ENCODE data around the gene ADM.
A peak's percentile ranks its signal among the peaks of the same experiment; 100 is the strongest.

ADM gene

GRCh38 chr11:10318527-10318802 is 13.6 kb downstream of the ADM start:
- no peak overlapping the region for H3K4me3 ChIP-seq (ENCODE audit: control insufficient read depth, low read depth, low read length)
- TF ChIP-seq CTCF (conservative IDR thresholded peaks at IDR 0.05; ENCODE audit: control insufficient read depth, insufficient read depth, low read depth, low read length) = no peak
- no peak for DNase-seq (ENCODE audit: low read depth)

GRCh38 chr11:10319702-10320558 is 15.1 kb downstream of the ADM start:
- no peak overlapping the region for H3K4me3 ChIP-seq (ENCODE audit: control insufficient read depth, low read depth, low read length)
- no peak for TF ChIP-seq CTCF (conservative IDR thresholded peaks at IDR 0.05; ENCODE audit: control insufficient read depth, insufficient read depth, low read depth, low read length)
- no peak for DNase-seq (ENCODE audit: low read depth)

GRCh38 chr11:10320736-10321465 is 16.0 kb downstream of the ADM start:
- no peak for TF ChIP-seq CTCF (conservative IDR thresholded peaks at IDR 0.05; ENCODE audit: control insufficient read depth, insufficient read depth, low read depth, low read length)
- H3K4me3 ChIP-seq (ENCODE audit: control insufficient read depth, low read depth, low read length) = no peak overlapping the region
- DNase-seq (ENCODE audit: low read depth) = no peak

GRCh38 chr11:10322401-10322800 is 17.5 kb downstream of the ADM start:
- H3K4me3 ChIP-seq (ENCODE audit: control insufficient read depth, low read depth, low read length) = no peak overlapping the region
- DNase-seq (ENCODE audit: low read depth) = no peak
- TF ChIP-seq CTCF (conservative IDR thresholded peaks at IDR 0.05; ENCODE audit: control insufficient read depth, insufficient read depth, low read depth, low read length) = no peak

GRCh38 chr11:10322830-10323792 is 18.2 kb downstream of the ADM start:
- TF ChIP-seq CTCF (conservative IDR thresholded peaks at IDR 0.05; ENCODE audit: control insufficient read depth, insufficient read depth, low read depth, low read length) = peak; percentile 43
- no peak overlapping the region for H3K4me3 ChIP-seq (ENCODE audit: control insufficient read depth, low read depth, low read length)
- peak; percentile 94 for DNase-seq (ENCODE audit: low read depth)

- H3K4me3 ChIP-seq (ENCODE audit: control insufficient read depth, low read depth, low read length) = no peak overlapping the region
- no peak for TF ChIP-seq CTCF (conservative IDR thresholded peaks at IDR 0.05; ENCODE audit: control insufficient read depth, insufficient read depth, low read depth, low read length)
- DNase-seq (ENCODE audit: low read depth) = peak; percentile 49
Observed at GRCh38 chr11:10323793-10324170, 18.9 kb downstream of the ADM start.
